Stimulated activated CD4-positive, alpha-beta T cell treated with anti-CD3 and anti-CD28 coated beads, TNF-alpha, amount 100 ng/mL, for 48 hours (primary cell): ENCODE results near the gene C3orf85.

ENCODE experiments used
- DNase-seq, 3 donors: peaks; one replicate each; pipeline ENCODE4 v3.0.0-alpha.2; 2020; ENCODE audit warnings: low read depth in 3 of 3

C3orf85 gene

DNA sequence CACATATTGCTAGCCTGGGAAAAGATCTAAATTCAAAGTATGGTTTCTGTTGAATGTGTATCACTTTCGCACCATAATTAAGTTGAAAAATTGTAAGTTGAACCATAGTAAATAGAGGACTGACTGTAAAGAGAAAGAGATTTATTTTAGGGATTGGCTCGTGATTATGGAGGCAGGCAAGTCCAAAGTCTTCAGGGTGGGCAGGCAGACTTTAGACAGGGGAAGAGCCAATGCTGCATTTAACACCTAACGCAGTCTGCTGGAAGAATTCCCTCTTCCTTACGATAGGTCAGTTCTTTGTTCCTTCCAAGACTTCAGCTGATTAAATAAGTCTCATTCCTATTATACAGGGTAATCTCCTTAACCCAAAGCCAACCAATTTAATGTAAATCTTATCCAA lies 15.8 kb downstream of the C3orf85 start:
- no peak for DNase-seq

DNA sequence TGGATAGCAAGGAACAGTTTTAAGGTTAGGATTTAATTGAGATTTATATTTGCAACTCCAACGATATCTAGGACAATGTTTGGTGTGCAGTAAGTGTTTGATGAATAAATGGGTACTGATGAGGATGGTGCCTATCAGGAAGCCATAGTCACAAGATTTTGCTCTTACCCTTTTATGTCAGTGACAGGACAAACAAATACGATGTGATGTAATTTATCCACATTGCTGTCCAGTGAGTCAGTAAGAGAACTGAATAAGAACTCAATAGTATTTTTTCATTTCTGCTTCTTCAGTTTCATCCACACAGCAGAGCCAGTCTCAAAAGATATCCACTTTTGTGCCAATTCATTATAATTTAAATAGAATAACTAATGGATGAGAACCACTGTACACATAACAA lies 18.5 kb downstream of the C3orf85 start:
- no peak for DNase-seq

DNA sequence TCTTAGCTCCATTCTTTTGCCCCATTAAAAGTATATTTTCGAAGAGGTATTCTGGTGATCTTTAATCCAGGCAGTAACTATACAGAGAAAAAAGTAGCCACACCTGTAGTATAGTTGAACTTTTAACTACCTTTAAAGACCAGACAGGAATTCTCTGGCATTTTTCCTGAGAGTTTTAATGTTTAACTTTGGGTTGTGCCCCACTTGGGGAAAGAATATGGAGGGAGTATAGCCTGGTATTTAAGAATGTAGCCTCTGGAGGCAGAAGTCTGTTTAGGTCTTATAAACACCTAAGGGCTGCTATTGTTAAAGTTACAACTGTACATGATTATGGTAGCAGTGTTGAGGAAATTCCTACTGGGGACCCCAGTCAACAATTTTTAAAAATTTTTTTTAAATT lies 19.3 kb downstream of the C3orf85 start:
- DNase-seq, result no peak

DNA sequence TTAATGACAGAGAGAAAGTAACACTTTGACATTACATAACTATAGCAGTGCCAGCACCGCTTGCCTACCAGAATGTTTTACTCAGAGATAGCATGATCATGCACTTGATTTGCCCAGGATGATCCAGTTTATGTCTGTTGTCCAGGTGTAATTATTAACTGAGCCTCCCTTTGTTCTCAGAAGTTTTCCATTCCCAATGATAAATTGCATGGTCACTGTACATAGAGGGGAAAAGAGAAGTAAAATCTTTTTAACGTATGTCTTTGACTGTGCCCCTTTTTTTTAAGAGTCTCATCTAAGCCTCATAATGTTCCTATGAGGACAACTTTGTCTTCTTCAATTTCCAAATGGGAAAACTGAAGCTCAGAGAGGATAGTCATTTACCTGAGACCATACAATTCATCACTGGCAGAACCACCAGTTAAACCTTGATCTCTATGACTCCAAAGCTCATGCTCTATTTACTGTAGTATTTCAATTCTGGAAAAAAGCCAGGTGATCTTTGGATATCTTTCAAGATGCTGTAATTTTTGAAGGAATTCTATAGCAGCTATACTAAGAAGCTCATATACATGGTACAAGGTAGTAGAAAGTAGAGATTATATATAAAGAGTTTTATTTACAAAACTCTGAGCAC lies 25.1 kb downstream of the C3orf85 start:
- DNase-seq, result no peak

DNA sequence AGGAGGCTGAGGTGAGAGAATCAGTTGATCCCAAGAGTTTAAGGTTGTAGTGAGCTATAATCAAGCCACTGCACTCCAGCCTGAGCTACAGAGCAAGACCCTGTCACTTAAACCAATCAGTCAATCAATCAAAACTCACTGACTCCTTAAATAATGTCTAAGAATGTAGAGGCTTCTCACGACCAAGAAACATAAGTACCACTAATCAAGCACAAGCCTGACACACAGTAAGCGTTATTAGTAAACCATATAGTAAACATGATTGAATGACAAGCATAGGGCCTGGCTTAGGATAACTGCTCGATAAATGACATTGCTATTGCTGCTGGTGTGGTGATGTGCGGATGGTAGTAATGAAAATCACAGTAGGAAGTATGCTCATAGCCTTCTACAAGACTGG lies 29.4 kb downstream of the C3orf85 start:
- DNase-seq, result no peak

DNA sequence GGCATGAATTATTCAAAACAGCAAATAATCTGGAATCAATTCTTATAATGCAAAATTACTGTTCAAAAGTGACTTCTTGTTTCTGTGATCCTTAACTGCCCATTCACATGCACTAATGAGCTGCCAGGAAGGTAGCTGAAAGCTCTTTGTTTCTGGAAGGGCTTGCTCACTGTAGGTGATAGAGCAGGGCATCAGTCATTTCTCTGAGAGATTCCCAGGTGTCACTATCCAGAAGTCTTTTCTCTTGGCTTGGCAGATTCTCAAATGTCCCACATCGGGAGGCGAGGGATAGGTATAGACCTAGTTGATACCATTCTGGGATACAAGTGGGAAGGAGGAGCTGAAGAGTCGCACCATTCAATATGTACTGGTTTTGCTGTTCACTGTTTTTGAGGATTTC lies 35.0 kb downstream of the C3orf85 start:
- DNase-seq, result no peak

DNA sequence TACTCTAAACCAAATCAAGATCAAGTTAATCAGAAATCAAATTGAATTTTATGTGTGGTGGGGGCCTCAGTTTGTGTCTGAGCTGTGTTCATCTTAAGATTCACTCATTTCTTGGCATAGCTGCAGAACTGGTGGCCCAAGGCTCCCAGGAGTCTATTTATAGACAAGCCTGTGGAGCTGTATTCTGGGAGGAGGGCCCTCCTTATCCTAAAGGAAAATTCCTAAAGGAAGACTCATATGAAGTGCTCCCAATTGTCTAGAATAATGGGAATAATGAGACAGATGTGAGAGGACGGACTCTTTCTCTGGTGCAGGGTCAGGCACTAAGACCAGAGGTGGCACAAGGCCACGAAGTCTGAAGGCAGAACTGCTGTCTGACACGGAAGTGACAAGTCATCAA lies 38.9 kb downstream of the C3orf85 start:
- DNase-seq, result no peak

DNA sequence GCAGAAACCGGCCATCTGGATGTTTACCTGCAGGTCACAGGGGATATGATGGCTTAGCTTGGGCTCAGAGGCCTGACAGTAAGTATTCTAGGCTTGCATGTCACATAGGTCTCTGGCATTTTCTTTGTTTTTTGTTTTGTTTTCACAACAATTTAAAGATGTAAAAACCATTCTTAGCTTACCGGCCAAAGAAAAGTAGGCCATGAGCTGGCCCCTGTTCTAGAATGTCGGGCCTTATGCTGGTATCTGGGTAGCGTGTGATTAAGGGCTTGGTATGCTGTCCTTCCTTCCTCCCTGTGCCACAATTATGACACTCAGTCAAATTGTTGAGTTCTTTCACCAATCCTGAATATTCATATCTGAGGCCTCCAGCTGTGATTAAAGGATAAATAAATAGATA lies 40.2 kb downstream of the C3orf85 start:
- no peak for DNase-seq

DNA sequence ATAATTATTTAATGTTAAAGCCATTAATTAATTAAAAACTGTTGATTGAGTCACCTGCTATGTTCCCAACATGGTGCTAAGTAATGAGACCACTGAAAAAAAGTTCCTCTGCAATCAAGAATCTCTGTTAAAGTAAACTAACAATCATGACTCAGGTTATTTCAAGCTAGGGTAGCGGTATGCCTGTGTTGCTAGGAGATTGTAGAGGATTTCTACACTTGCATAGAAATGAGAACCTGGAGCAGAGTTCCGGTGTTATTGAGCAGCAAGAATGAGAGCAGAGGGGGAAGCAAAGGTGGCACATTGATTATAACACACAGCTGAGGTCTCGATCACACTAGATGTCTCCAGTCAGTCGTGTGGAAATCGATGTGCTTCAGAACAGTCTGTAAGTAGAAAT lies 41.4 kb downstream of the C3orf85 start:
- no peak for DNase-seq

DNA sequence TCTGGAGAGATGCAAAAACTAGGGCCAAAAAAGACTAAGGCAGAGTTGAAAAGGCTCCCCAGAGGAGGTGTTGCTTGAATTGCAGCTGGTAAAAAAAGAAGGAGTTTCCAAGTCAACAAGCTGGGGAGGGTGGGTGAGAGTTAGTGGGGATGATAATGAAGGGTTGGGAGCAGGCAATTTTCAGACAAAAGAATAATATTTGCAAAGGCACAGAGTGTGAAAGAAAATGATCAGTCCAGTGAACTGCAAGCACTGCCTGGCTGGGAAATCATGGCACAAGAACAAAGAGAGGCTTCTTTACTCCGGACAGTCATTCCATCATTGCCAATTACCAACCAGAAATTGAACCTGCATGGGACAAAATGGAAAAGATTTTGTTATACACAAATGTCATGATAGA lies 42.2 kb downstream of the C3orf85 start:
- DNase-seq, result no peak

DNA sequence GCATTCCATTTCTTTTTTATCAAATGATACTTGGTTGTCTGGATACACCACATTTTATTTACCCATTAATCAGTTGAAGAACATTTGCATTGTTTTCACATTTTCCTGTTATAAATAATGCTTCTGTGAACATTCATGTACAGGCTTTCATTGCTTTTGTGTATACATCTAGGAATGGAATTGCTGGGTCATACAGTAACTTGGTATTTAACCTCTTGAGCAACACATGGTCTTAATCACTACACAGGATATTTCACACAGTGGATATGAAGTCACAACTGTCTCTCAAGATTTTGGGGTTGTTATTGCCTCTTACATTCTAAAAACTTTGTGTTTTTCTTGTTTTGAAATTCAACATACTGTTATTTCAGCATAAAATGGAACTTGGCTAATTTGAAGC lies 48.2 kb downstream of the C3orf85 start:
- no peak for DNase-seq

DNA sequence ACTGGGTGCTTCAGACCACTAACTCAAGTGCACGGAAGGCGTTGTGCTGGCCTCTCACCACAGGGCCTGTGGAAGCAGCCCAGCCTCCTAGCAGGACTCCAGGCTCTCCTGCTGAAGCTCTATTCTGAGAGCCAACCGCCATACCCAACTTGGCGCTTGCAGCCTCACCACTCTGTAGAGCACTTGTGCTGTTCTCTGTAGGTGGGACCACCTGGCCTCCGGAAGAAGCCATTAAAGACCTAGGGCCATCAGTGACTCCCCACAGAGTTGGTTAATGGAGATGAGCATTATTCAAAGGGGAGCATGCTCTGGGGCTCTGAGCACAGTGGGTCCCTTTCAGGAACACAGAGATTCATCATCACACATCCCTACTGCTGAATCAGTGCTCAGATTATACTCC lies 50.9 kb downstream of the C3orf85 start:
- DNase-seq, result no peak

DNA sequence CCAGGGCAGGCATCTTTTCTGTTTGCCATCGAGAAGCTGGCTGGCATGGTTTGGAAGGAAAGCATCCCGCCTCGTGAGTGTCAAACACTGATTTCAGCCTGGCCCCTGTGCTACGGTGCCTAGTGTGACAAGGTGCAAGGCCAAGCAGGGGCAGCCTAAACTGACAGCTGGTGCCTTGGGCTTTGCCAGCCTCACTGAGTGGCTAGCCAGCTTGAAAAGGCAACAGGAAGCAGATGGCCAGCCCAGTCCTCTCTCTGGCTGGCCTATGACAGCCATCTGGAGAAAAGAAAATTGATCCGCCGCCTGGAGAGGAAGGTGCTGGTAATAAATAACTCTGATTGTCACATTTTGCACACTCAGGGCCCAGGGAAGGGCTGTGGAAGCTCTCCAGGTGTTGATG lies 52.2 kb downstream of the C3orf85 start:
- no peak for DNase-seq

DNA sequence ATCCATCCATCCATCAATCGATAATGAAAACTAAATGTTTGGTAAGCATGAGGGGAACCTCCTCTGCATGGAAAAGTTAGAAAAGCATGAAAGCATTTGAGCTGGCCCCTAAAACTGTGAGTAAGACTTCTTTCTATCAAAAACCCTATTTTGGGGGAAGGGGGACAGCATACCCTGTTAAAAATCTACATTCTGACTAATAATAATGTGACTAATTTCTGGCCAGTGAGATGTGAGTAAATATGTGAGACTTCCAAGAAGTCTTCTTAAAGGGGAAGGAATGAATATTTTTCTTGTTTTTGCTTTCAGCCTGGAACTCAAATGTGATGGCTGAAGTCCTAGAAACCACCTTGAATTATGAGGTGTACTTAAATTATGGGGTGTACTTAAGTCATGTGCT lies 54.9 kb downstream of the C3orf85 start:
- DNase-seq, result no peak

DNA sequence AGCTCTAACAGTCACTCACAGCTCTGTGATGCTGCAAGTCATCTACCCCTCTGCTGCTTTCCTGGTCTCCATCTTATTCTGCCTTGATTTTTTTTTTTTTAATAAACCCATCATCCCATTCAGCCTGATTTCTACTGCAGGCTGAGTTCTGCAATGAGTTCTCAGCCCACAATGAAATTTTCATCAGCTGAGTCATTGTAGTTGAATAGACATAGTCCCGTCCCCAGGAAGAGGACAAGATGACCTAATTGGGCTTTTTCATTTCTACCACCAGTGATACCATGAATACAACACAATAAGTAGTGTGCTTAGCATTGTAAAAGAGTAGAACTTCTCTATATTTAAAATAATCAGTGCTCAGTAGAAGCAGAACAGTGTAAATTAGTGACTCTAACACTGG lies 59.3 kb downstream of the C3orf85 start:
- no peak for DNase-seq
